Erythroblast (primary cell): ENCODE measurements around the gene ISL2.

ENCODE experiments used
- GATA1 ChIP-seq: IDR thresholded peaks from 2 replicates; pipeline ENCODE4 v1.6.1; 2011; ENCODE audit warnings: low read depth, mild to moderate bottlenecking, control low read depth, low read length, moderate library complexity
- POLR2A ChIP-seq: IDR thresholded peaks from 2 replicates; pipeline ENCODE4 v1.6.1; 2011; ENCODE audit warnings: mild to moderate bottlenecking, low read length

DNA sequence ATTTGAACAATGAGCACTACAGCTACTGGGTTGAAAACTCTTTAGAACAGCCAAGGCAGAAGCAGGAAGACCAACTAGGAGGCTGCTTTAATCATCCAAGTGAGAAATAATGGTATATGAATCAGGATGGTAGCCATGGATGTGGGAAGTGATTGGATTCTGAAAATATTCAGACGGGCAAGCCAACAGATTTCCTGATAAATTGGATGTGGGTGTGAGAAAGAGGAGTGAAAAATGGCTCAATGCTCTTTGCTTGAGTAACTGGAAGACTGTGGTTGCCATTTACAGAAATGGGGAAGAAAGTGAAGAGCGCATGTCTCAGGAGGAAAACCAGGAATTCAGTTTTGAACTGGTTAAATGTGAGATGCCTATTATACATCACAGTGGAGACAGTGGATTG lies 50.4 kb downstream of the ISL2 start:
- no peak for TF ChIP-seq POLR2A
- TF ChIP-seq GATA1 = no peak
